Right cardiac atrium (tissue), 5 donors: ENCODE results near the gene HSD11B2. TPM values are rescaled to one million over a fixed set of nuclear protein-coding genes. Genes with fewer than 3 reads are reported as not detected.

Experiments used
- ATAC-seq, 2 donors: fragments of 200-7000 bp; cut with Tn5 transposase; one replicate each; pipeline versions ENCODE4 v1.8.0 to v1.9.1; 2020; ENCODE audit warnings: moderate library complexity in 2 of 2, mild to moderate bottlenecking in 1 of 2
- DNase-seq, 3 donors: peaks; one replicate each; pipeline ENCODE4 v3.0.0-alpha.2; 2020
- H3K27ac ChIP-seq: one replicate; pipeline ENCODE4 v1.5.1; 2013; ENCODE audit warnings: mild to moderate bottlenecking, low read length, control low read depth, moderate library complexity
- H3K27me3 ChIP-seq: one replicate; pipeline ENCODE4 v1.6.1; 2013; ENCODE audit not compliant: control insufficient read depth, insufficient read depth
- H3K4me1 ChIP-seq: one replicate; pipeline ENCODE4 v1.6.1; 2013; ENCODE audit warnings: low read length; ENCODE audit not compliant: control insufficient read depth, insufficient read depth
- H3K4me3 ChIP-seq: one replicate; pipeline ENCODE4 v1.5.1; 2013; ENCODE audit warnings: low read length, control low read depth
- H3K9me3 ChIP-seq: one replicate; pipeline ENCODE4 v1.6.1; 2013; ENCODE audit warnings: low read length; ENCODE audit not compliant: control insufficient read depth
- WGBS: extraction: QIAGEN DNeasy Blood & Tissue Kit; methylation state at CpG from one replicate; pipeline ENCODE4 v1.1.7; 2013; 5-methylcytosine and 5-hydroxymethylcytosine counted together
- intact Hi-C, 4 donors: fragments of 100-400 bp; cut with DNase I; formaldehyde crosslinking; loops; one replicate each; pipeline versions ENCODE4 v1.11.0 to v1.14.0; 2022 to 2023
- polyA plus RNA-seq: library from polyadenylated mRNA; stranded (reverse); fragments of 200-250 nt; gene quantifications from one replicate; pipeline ENCODE4 v1.2.3, GENCODE V29; 2013
- total RNA-seq, 4 donors: library from RNA; stranded (reverse); fragmentation: NEBNext Ultra II Directional; extraction: Animal tissue kit (Norgen Biotek cat#: 25700); gene quantifications; one replicate each; pipeline ENCODE4 v1.2.1, GENCODE V29; 2021
- donor health status: healthy with polysubstance abuse.
- donor health status: DM: no; HTN: yes; CAD: no.
- donor health status: DM: no; HTN: no; CAD: no.
- donor health status: DM: no; HTN: yes; CAD: no; lungs with severe emphysema.
- donor health status: DM: yes; HTN: yes; CAD: no.

Gene HSD11B2
- total and polyA plus RNA-seq, 5 donors = 0.38 to 1.6 (median 0.59) TPM

DNA sequence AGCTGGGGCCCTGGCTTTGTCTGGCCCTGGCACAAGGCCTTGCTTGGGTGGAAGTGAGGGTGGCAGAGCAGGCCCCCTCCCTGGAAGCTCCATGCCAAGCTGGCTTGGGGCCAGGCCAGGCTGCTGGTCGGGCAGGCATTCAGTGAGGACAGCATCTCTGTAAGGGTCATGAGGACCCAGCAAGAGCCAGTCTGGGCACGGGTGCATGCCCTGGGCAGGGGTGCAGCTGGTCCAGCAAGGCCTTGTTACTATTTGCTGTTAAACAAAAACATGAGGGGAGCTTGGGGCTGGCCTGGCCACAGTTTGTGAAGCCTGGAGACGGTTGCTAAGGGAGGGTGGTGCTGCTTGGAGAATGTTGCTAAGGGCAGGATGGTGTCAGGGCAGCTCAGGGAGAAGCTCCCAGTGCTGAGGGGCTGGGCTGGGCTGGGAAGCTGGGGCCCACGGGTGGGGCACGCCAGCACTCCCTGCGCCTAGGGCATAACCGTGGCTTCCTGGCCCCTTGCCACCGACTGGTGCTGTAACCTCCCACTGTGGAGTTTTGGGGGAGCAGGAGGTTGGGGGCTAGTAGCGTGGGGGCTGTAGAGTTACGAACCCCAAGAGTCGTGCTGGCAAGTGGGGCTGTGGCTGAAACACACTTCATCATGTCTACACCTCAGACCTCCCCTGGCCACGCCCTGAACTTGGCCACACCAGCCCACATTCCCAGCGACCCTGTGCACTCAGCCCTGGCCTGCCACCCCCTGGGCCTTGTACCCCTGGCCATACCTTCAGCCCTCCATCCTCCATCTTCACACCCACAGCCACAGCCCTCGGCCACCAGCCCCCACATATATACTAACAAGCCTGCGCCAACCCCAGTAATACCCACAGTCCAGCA lies 39.3 kb upstream of the HSD11B2 start:
- intact Hi-C loops = loop anchor here in 1 of 4 donors (10.0 kb wide), 1 partner anchor 137 kb away; no protein-coding TSS in a partner anchor
- DNase-seq (peak; percentile 48 to 83 (median 78)), ATAC-seq (peak in 1 of 2 donors; percentile 0)
- WGBS = 50% methylated on average over 15 of the region's 15 CpGs
- no peak overlapping the region for H3K4me3 ChIP-seq
- no peaks in the 10 kb centered on the region for H3K9me3 ChIP-seq
- H3K4me1 ChIP-seq = peaks cover 18% of the 10 kb centered on the region
- H3K27me3 ChIP-seq = no peaks in the 10 kb centered on the region
- H3K27ac ChIP-seq = no peak overlapping the region

DNA sequence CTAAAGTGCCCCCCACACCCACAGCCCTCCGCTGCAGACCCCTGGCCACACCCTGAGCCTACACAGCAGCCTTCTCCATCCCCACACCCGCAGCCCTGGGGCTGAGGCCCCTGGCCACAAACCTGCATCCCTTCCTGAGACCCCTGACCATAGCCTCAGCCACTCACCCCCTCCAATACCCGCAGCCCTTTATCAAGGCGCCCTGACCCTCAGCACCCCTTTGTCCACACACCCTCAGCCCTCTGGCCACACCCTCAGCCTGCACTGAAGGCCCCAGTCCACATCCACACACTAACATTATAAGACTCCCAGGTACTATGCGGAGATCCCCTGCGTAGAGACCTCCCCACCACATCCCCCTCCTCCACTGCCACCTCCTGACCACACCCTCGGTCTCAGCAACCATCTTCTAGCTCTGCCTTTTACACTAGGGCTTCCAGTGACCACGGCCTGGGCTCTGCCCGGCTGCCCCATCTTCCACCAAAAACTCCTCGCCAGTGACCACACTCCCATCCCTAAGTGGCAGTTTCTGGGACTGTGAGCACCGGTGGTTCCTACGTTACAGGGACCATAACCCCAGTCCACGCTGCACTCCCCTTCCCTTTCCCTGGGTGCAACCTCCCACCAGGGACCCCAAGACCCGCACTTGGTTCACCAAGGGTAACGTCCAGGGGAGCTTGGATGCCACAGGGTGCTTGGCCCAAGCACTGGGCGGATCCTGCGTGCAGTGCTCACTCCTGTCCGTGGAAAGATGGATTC lies 38.4 kb upstream of the HSD11B2 start:
- Histone ChIP-seq H3K9me3 (no peaks in the 10 kb centered on the region), H3K4me1 (peaks cover 23% of the 10 kb centered on the region), H3K27me3 (no peaks in the 10 kb centered on the region), H3K27ac (no peak overlapping the region), H3K4me3 (peak overlapping the region; percentile 38)
- intact Hi-C loops = loop anchor here in 1 of 4 donors (10.0 kb wide), 1 partner anchor 138 kb away; no protein-coding TSS in a partner anchor
- peak in 2 of 3 donors; percentile 51 to 61 for DNase-seq
- 66% methylated on average over 18 of the region's 18 CpGs for WGBS
- no peak for ATAC-seq

DNA sequence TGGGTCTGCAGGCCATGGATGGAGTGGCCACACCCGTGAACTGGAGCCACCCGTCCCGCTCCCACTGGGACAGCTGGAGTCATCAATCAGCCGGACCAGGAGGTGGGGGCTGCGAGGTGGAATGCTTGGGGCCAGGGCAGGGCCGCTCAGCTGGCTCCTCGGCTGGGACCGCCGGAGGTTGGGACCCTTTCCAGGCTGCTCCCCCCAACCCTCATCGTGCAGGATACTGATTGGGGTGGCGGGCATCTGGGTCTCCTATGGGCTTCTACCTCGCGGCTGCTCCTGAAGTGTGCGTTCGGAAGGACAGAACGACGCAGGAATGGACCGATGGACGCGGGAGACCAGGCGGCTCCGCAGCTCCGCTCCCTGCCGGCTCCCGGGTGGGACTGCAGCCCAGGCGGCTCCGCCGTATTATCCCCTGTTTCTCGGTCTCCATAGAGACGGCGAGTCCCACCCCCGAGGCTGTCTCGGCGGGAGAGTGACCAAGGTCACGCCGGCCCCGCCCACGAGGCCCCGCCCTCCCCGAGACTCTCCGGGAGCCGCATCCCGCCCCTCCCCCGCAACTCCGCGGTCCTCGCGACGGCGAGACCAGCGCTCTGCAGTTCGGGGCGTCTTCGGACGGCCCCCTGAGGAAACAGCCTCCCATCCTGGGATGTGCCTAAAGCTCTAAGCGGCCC lies 37.7 kb upstream of the HSD11B2 start, which contains the start of gene TPPP3:
TPPP3 (minus strand) TSS at position 388 of the 677 bp plus-strand sequence. CDS start 2,387 bp downstream, outside the sequence.
- no peaks in the 10 kb centered on the region for H3K27me3 ChIP-seq
- no peaks in the 10 kb centered on the region for H3K9me3 ChIP-seq
- H3K4me3 ChIP-seq = peak within 1 kb of the TSS; percentile 38
- 2% methylated on average over 56 of the region's 56 CpGs for WGBS
- H3K4me1 ChIP-seq = peaks cover 25% of the 10 kb centered on the region
- intact Hi-C loops = loop anchor here in 1 of 4 donors (10.0 kb wide), 1 partner anchor 138 kb away; no protein-coding TSS in a partner anchor
- DNase-seq (peak; percentile 96 to 98 (median 98)), ATAC-seq (peak; percentile 83 to 86)
- H3K27ac ChIP-seq = peak within 1 kb of the TSS; percentile 54

DNA sequence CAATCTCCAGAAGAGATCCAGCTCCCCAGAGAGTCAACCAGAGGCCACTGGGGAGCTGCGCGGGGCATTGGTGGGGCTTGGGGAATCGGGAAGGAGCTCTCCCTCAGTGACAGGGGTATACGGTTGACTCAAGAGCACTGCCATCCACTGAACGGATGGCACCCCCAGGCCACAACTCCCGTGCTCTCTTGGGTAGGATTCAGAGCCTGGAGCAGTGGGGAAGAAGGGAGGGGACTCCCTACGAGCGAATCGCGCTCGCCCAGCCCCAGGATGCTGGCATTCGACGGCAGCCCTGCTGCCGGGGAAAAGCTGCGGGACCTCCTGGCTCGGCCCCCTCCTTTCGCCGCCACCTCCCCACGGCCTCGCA lies 37.1 kb upstream of the HSD11B2 start:
- Histone ChIP-seq H3K27me3 (no peaks in the 10 kb centered on the region), H3K4me3 (peak overlapping the region; percentile 38), H3K4me1 (peaks cover 25% of the 10 kb centered on the region), H3K27ac (peak overlapping the region; percentile 54), H3K9me3 (no peaks in the 10 kb centered on the region)
- peak in 1 of 2 donors; percentile 0 for ATAC-seq
- intact Hi-C loops = loop anchor here in 1 of 4 donors (10.0 kb wide), 1 partner anchor 139 kb away; no protein-coding TSS in a partner anchor
- WGBS = 9% methylated on average over 20 of the region's 20 CpGs
- DNase-seq = peak; percentile 44 to 79 (median 76)

DNA sequence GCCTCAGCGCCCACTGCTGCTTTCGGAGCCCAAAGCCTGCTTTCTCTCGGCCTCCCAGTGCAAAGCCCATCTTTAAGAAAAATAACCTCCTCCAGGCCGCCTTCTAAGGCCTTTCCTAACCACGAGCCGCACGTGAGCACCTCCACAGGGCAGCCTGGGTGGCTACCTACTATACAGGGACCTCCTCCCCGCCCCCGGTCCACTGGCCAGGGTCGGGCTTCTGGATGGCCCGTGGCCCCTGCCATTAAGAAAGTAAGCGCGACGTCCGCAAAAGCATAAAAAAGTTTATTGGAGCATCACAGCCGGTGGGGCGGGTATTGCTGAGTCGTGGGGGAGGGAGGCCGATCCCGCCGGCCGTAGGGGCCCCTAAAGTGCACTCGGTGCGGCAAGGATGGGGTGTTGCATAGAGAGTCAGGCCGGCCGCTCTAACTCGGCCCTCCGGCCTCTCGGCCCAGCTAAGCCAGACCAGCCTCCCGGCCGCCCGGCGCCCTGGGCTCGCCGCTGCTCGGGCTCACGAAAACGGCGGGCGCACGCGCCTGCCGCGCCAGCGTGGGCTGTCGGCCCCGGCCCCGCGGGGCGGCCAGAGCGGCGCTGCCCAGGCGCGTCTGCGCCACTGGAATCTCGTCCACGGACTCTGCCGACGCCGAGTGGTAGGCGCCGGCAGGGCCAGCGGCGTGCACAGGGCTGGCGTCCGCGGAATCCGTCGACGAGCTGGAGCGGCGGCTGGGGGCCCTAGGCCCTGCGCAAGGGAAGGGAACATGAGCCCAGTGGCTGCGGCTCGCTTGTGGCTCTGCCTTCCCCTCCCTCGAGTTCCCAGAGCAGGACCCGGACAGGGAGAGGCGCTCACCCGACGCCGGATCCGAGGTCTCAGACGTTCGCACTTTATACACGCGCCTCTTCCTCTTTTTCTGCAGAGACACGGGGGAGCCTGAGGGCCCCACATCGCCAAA lies 36.5 kb upstream of the HSD11B2 start:
- DNase-seq (peak; percentile 49 to 80 (median 76)), ATAC-seq (no peak)
- peak overlapping the region; percentile 54 for H3K27ac ChIP-seq
- peak overlapping the region; percentile 38 for H3K4me3 ChIP-seq
- H3K4me1 ChIP-seq = peaks cover 24% of the 10 kb centered on the region
- 19% methylated on average over 88 of the region's 88 CpGs for WGBS
- no peaks in the 10 kb centered on the region for H3K9me3 ChIP-seq
- H3K27me3 ChIP-seq = no peaks in the 10 kb centered on the region
- intact Hi-C loops = loop anchor here in 1 of 4 donors (10.0 kb wide), 1 partner anchor 140 kb away; no protein-coding TSS in a partner anchor

DNA sequence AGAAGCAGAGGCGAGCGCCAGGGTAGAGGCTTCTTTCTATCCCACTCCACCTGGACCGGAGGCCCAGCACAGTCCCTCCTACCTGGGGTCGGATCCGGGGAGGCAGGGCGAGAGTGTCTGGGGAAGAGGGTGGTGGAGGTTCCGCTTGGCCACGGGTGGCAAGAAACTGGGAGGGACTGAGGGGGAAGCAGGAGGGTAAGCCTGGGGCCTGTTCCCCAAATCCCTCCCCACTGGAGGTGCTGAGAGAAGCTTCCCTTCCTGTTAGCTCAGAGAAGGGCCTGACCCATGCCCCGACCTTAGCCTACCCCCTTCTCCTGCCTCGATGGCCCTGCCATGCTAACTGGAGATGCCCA lies 35.8 kb upstream of the HSD11B2 start:
- intact Hi-C loops = loop anchor here in 1 of 4 donors (10.0 kb wide), 1 partner anchor 140 kb away; no protein-coding TSS in a partner anchor
- Histone ChIP-seq H3K4me1 (peaks cover 23% of the 10 kb centered on the region), H3K4me3 (no peak overlapping the region), H3K27me3 (no peaks in the 10 kb centered on the region), H3K27ac (peak overlapping the region; percentile 7), H3K9me3 (no peaks in the 10 kb centered on the region)
- WGBS = 75% methylated on average over 10 of the region's 10 CpGs
- ATAC-seq = no peak
- peak in 1 of 3 donors; percentile 66 for DNase-seq

DNA sequence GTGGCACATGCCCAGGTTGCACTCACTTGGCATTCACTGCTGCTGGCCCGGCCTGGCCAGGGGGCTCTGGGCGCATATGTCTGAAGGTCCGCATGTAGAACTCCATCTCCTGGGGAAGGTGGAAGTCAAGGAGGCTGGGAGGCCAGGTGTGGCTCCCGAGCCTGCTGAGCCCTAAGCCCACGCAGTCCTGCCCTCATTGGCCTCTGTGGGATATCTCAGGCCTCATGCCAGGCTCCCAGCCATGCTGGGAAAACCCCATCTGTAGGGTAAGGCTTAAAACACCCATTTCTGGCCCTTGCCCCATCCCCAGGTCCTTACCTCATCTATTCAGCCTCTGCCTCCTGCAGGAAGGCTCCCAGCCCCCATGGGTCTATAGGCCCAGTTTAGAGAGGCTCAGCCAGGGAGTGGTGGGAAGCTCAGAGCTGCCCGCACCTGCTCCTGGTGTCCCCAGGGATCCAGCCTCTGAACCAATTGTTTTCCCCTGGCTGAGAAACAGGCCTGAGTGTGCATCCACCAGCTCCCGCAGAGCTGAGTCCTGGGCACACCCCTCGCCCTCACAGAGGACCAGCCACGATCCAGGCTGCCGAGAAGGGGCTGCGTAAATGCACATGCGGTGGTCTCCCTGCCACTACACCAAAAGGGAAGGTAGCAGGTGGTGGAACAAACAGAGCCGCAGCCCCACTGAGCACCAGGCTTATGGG lies 35.3 kb upstream of the HSD11B2 start:
- no peaks in the 10 kb centered on the region for H3K9me3 ChIP-seq
- intact Hi-C loops = loop anchor here in 1 of 4 donors (10.0 kb wide), 1 partner anchor 141 kb away; no protein-coding TSS in a partner anchor
- peak overlapping the region; percentile 40 for H3K27ac ChIP-seq
- no peak overlapping the region for H3K4me3 ChIP-seq
- WGBS = 78% methylated on average over 13 of the region's 13 CpGs
- H3K27me3 ChIP-seq = no peaks in the 10 kb centered on the region
- DNase-seq = peak in 2 of 3 donors; percentile 23 to 64
- no peak for ATAC-seq
- peaks cover 23% of the 10 kb centered on the region for H3K4me1 ChIP-seq

DNA sequence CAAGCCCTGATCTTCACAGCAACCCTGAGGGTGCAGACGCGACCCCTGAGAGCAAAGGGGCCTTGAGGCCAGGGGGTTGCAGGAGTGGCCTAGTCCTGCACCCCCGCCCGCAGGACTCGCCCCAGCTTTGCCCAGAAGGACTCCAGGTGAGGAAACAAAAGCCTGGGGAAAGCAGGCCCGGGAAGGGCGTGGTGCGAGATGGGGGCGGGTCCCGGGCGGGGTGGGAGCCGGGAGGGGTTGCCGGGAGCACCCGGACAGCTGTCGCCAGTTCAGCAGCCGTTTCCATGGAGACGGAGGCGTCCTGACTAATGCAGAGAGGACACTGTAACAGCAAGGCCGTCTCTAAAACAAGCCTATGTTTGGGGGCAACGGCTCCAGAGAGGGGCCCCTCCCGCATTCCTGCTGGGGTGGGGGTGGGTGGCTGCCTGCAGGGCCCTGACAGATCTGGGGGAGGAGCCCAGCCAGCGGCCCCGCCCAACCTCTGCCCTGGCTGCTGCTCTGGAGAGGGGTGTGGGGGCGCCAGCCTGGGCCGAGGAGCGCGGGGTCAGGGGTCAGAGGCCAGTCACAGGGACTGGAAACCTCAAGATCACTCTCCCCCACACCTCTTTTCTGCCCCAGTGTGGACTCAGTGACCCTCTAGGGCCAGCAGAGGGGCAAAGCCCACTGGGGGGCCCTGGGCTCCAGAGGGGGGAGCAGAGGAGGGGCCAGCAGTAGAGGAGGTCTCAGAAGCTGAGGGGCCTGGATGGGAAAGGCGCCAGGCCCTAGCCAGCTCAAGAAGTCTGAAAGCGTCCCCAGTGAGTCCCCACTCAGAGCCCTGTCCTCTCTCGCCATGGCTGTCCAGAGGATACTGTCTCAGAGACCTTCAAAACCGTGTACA lies 34.5 kb upstream of the HSD11B2 start:
- peaks cover 21% of the 10 kb centered on the region for H3K4me1 ChIP-seq
- H3K27me3 ChIP-seq = no peaks in the 10 kb centered on the region
- H3K4me3 ChIP-seq = no peak overlapping the region
- H3K27ac ChIP-seq = peak overlapping the region; percentile 40
- DNase-seq (peak; percentile 94 to 96 (median 95)), ATAC-seq (peak; percentile 51 to 78)
- WGBS = 23% methylated on average over 31 of the region's 31 CpGs
- intact Hi-C loops = loop anchor here in 1 of 4 donors (10.0 kb wide), 1 partner anchor 142 kb away; no protein-coding TSS in a partner anchor
- H3K9me3 ChIP-seq = no peaks in the 10 kb centered on the region
